Sigmoid colon (tissue), 7 donors: ENCODE results near the gene RPE. TPM values are rescaled to one million over a fixed set of nuclear protein-coding genes. Genes with fewer than 3 reads are reported as not detected.

Experiments
- DNase-seq: peaks from one replicate; pipeline ENCODE4 v3.0.0-alpha.2; 2019
- H3K27ac ChIP-seq, 4 donors: fragments of 200-600 bp; sonication (generic); one replicate each; pipeline ENCODE4 v1.5.1; 2016 to 2019; ENCODE audit warnings: mild to moderate bottlenecking in 1 of 4
- H3K27me3 ChIP-seq, 3 donors: fragments of 200-600 bp; sonication (generic); one replicate each; pipeline ENCODE4 v1.5.1; 2019; ENCODE audit warnings: mild to moderate bottlenecking in 1 of 3
- H3K36me3 ChIP-seq, 4 donors: fragments of 200-600 bp; sonication (generic); one replicate each; pipeline ENCODE4 v1.5.1; 2016 to 2019
- H3K4me1 ChIP-seq, 4 donors: fragments of 200-600 bp; sonication (generic); one replicate each; pipeline ENCODE4 v1.5.1; 2017 to 2019
- H3K4me3 ChIP-seq, 4 donors: fragments of 200-600 bp; sonication (generic); one replicate each; pipeline ENCODE4 v1.5.1; 2017 to 2019; ENCODE audit warnings: mild to moderate bottlenecking in 2 of 4, moderate library complexity in 1 of 4
- H3K9me3 ChIP-seq, 4 donors: fragments of 200-600 bp in 3 of 4; sonication (generic) in 3 of 4; one replicate each; pipeline versions ENCODE4 v1.5.1 to v1.6.1; 2013 to 2019
- CTCF ChIP-seq, 4 experiments: fragments of 450-650 bp in 3 of 4; fragments of 200-600 bp in 1 of 4; IDR thresholded peaks; one replicate each; pipeline ENCODE4 v1.5.1; 2016 to 2019; ENCODE audit warnings: antibody characterized with exemption in 4 of 4, mild to moderate bottlenecking in 3 of 4, moderate library complexity in 2 of 4
- EP300 ChIP-seq, 4 donors: sonication (generic); formaldehyde crosslinking; IDR thresholded peaks; one replicate each; pipeline ENCODE4 v1.6.1; 2017; ENCODE audit warnings: antibody characterized with exemption in 4 of 4
- POLR2A ChIP-seq, 2 donors: fragments of 450-650 bp; IDR thresholded peaks; one replicate each; pipeline ENCODE4 v1.6.1; 2016; ENCODE audit warnings: antibody characterized with exemption in 2 of 2, mild to moderate bottlenecking in 2 of 2, moderate library complexity in 2 of 2
- POLR2AphosphoS5 ChIP-seq, 4 donors: sonication (generic); formaldehyde crosslinking; IDR thresholded peaks; one replicate each; pipeline ENCODE4 v1.6.1; 2017; ENCODE audit warnings: antibody characterized with exemption in 4 of 4
- WGBS, 2 donors: extraction: QIAGEN DNeasy Blood & Tissue Kit; methylation state at CpG; one replicate each; pipeline ENCODE4 v1.1.7; 2013; 5-methylcytosine and 5-hydroxymethylcytosine counted together
- intact Hi-C: fragments of 100-400 bp; cut with DNase I; formaldehyde crosslinking; loops from one replicate; pipeline ENCODE4 v1.15.1; 2023
- polyA plus RNA-seq, 3 donors: library from polyadenylated mRNA; stranded (reverse); fragments of 200-250 nt; gene quantifications; one replicate each; pipeline ENCODE4 v1.2.3, GENCODE V29; 2013
- total RNA-seq, 4 donors: library from RNA; depleted of rRNA; stranded (reverse); fragments of >200 nt; gene quantifications; one replicate each; pipeline ENCODE4 v1.1.0, GENCODE V29; 2016
- donor health status: healthy with polysubstance abuse.
- donor health status: Bipolar disorder and iron deficiency.
- donor health status: healthy.

RPE gene
- total and polyA plus RNA-seq, 7 donors = 22.2 to 77.9 (median 38.2) TPM

- 90 to 92% methylated on average over 3 of the region's 3 CpGs for WGBS, 2 donors
- intact Hi-C loops = no loop called here
- Histone ChIP-seq H3K4me1 (no peaks in the 10 kb centered on the region), H3K36me3 (peaks cover 0 to 17% (median under 1%) of the 10 kb centered on the region in 4 donors), H3K27me3 (no peaks in the 10 kb centered on the region), H3K4me3 (no peak overlapping the region), H3K27ac (no peak overlapping the region), H3K9me3 (no peaks in the 10 kb centered on the region)
- no peak for DNase-seq
- TF ChIP-seq POLR2AphosphoS5 (IDR thresholded peaks at IDR 0.05) = no peak
- no peak for TF ChIP-seq POLR2A (IDR thresholded peaks at IDR 0.05)
- no peak for TF ChIP-seq CTCF (IDR thresholded peaks at IDR 0.05)
- TF ChIP-seq EP300 (IDR thresholded peaks at IDR 0.05) = no peak
These were observed 35.6 kb downstream of the RPE start for GRCh38 chr2:210038078-210038477.

- Histone ChIP-seq H3K4me3 (no peak overlapping the region), H3K27ac (no peak overlapping the region), H3K27me3 (no peaks in the 10 kb centered on the region), H3K9me3 (no peaks in the 10 kb centered on the region), H3K4me1 (no peaks in the 10 kb centered on the region), H3K36me3 (peaks cover 0 to 17% (median 2%) of the 10 kb centered on the region in 4 donors)
- intact Hi-C loops = no loop called here
- 94 to 96% methylated on average over 2 of the region's 2 CpGs for WGBS, 2 donors
- TF ChIP-seq CTCF (IDR thresholded peaks at IDR 0.05) (no peak), POLR2AphosphoS5 (IDR thresholded peaks at IDR 0.05) (no peak), POLR2A (IDR thresholded peaks at IDR 0.05) (no peak), EP300 (IDR thresholded peaks at IDR 0.05) (no peak)
- no peak for DNase-seq
These were observed 44.5 kb downstream of the RPE start for GRCh38 chr2:210046851-210047500.

GRCh38 chr2:210049831-210050230 lies 47.4 kb downstream of the RPE start:
- WGBS, 2 donors = 89 to 93% methylated on average over 1 of the region's 1 CpG
- DNase-seq = no peak
- TF ChIP-seq CTCF (IDR thresholded peaks at IDR 0.05) (no peak), POLR2AphosphoS5 (IDR thresholded peaks at IDR 0.05) (no peak), EP300 (IDR thresholded peaks at IDR 0.05) (no peak), POLR2A (IDR thresholded peaks at IDR 0.05) (no peak)
- Histone ChIP-seq H3K27me3 (no peaks in the 10 kb centered on the region), H3K4me1 (no peaks in the 10 kb centered on the region), H3K9me3 (peaks cover 0 to 6% (median 2%) of the 10 kb centered on the region in 4 donors), H3K27ac (no peak overlapping the region), H3K4me3 (no peak overlapping the region), H3K36me3 (peaks cover 0 to under 1% (median 0%) of the 10 kb centered on the region in 4 donors)
- intact Hi-C loops = no loop called here

GRCh38 chr2:210050885-210051284 lies 48.4 kb downstream of the RPE start:
- intact Hi-C loops = no loop called here
- TF ChIP-seq CTCF (IDR thresholded peaks at IDR 0.05) = no peak
- TF ChIP-seq POLR2A (IDR thresholded peaks at IDR 0.05) = no peak
- TF ChIP-seq POLR2AphosphoS5 (IDR thresholded peaks at IDR 0.05) = no peak
- no peak for TF ChIP-seq EP300 (IDR thresholded peaks at IDR 0.05)
- Histone ChIP-seq H3K36me3 (peaks cover 0 to 11% (median 2%) of the 10 kb centered on the region in 4 donors), H3K4me1 (no peaks in the 10 kb centered on the region), H3K4me3 (no peak overlapping the region), H3K9me3 (peaks cover 0 to 8% (median 5%) of the 10 kb centered on the region in 4 donors), H3K27me3 (no peaks in the 10 kb centered on the region), H3K27ac (no peak overlapping the region)
- 96 to 100% methylated on average over 1 of the region's 1 CpG for WGBS, 2 donors
- no peak for DNase-seq

- WGBS, 2 donors = 92 to 100% methylated on average over 1 of the region's 1 CpG
- no peaks in the 10 kb centered on the region for H3K27me3 ChIP-seq
- H3K36me3 ChIP-seq = peaks cover 0 to 16% (median 2%) of the 10 kb centered on the region in 4 donors
- no peaks in the 10 kb centered on the region for H3K4me1 ChIP-seq
- H3K4me3 ChIP-seq = no peak overlapping the region
- TF ChIP-seq CTCF (IDR thresholded peaks at IDR 0.05) (no peak), POLR2A (IDR thresholded peaks at IDR 0.05) (no peak), POLR2AphosphoS5 (IDR thresholded peaks at IDR 0.05) (no peak), EP300 (IDR thresholded peaks at IDR 0.05) (no peak)
- intact Hi-C loops = no loop called here
- H3K27ac ChIP-seq = no peak overlapping the region
- peaks cover 0 to 8% (median 5%) of the 10 kb centered on the region in 4 donors for H3K9me3 ChIP-seq
- no peak for DNase-seq
These were observed 52.3 kb downstream of the RPE start for GRCh38 chr2:210054696-210055095.
